ENCODE measurements around the gene GAP43.

The GAP43 gene

DNA sequence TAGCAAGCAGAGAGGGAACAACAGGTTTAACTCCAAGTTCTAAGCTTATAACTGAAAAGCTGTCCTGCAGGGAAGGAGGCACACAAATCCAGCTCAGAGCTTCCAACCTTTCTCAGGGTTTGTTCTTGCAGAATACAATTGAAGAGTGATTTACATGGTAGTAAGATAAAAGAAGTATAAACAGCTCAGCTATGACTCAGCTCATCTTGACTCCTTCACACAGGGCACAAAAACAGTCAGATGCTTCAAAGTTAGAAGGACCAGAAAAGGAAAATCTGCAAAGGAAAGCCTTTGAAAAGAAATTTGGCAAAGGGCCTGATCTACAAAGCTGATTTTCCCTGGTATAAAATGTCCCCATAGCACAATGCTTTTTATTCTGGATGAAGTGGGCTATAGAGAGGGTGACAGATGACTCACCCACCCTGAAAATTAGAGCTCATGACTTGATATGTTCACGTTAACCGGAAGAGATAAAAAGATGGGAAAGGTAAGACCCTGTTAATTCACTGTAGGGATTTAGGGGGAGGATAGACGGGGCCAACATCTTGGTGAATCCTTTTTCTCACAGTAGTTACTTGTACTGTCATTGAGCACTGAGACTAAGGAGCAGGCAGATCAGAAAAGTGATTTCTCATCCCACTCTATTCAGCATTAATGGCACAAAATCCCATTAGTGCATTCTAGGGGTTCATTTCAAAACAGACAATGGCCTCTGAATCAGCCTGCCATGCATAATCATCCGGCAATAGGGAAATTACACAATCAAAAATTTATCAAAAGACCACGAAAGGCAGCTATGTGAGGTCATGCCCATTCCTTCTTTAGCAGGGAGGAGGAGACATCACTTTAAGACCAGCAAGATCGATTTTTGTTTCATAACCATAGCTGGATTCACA, 143.5 kb downstream of the GAP43 start:
- DNase-seq (ENCODE audit: low spot score) = no peak

DNA sequence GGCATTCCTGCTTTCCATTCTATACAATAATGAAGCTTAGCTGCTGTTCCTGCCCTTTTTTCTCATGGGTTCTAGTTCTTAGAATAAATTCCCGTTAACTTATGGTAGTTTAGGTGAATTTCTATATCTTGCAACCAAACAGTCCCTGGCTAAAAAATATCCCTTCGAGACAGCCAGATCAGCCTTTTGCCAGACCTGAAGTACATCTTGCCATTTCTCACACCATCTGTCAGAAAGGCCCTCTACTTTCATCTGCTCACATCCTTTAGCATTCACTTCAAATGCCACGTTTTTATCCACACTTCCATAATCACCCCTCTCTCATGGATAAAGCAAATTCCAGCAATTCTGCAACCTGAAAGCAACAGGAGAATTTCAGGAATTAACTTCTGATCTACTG, 145.4 kb downstream of the GAP43 start:
- DNase-seq (ENCODE audit: low spot score) = no peak

Measured in CD4-positive, alpha-beta T cell treated with Interleukin-6 at 100 ng/mL for 8 hours (primary cell).